Hippocampal formation (tissue), 2 donors: ENCODE measurements around the gene BANF2.
"Not testable (repeated sequence)": the region's sequence is repeated elsewhere in the genome, so short reads cannot be mapped to it uniquely, and the experiment has no call there.

Source experiments
- DNase-seq, 2 donors: peaks; one replicate each; lab custom pipeline; 2025; lab: John Stamatoyannopoulos, UW

BANF2 gene

DNA sequence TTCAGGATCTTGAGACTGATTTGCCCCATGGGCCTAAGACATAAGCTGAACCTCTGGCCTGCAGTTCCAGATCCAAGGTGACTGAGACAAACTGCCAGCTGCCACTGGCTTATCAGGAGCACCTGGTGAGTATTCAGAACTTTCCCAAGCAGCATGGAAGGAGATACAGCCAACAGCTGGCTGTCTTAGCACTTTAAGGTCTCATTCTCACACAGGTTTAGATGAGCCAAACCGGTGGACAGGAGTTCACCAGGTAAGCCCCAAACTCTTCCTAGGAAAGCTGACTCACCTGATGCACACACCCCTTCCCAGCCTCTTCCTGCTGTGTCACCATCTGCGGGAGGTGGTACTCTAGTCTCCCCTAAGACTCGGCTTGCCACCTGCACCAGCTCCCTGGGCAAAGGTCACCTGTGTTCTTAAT, at the start of gene BANF2:
Gene BANF2 (plus strand): TSS at position 36 of the 421 bp plus-strand sequence. CDS start 25,060 bp downstream, outside the sequence.
- no peak for DNase-seq

DNA sequence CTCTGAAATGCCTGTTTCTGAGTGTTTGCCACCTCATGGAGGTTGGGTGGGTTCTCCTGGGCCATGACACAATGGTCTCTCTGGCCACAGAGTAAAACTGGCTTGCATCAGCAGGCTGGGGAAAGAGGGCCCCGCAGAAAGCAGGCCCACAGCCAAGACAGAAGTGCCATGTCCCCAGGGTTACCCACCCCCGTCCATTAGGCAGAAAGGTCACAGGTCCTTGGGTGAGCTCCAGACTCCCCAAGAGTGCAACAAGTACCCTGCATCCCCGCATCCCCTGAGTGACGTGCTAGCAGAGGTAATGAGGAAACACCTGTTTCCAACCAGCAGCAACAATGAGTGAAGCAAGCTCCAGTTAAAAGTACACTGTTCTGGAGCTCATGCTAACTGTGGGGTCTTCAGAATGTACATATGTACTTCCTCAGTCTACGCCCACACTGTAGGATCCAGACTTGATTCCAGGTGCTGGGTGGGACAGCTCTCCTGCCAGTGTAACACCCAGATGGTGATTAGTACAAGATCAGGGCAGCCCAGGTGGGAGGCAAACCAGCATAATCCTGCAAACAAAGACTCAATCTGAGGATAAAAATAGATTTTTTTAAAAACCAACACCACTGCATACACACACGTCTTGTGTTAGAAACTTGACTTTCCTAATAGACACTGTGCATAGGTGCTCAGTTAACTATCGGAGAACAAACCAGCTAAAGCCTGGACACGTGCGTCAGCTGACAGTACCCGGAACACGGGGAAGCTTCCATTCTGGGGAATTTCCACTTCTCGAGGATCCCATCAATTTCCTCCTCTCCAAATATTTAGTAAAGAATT, 49.3 kb upstream of the BANF2 start:
- no peak for DNase-seq

DNA sequence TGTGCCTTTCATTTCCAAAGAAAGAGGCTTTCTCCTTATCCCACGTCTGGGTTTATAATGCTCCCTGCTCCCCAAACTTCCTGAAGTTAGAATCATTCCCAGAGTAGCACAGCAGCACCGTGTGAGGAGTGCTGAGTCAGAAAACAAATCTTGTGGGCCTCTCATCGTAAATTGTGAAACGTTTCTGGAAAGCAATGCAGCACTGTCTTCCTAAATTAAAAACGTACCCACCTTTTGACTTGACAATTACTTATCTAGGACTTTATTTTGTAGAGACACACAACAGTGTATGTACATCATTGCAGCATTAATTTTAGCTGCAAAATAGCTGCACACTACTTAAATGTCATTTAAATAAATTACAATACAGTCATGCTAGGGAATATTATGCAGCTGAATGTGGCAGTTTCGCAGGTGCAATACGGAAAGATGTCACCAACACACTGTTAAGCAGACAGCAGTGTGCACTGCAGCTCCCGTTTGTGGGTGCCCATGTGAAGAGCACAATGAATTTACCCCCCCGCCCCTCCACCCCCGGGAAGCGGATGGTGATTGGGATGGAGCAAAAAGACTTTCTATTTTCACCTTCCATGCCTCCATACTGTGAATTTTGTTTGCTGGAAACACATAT, 48.5 kb upstream of the BANF2 start:
- no peak for DNase-seq

DNA sequence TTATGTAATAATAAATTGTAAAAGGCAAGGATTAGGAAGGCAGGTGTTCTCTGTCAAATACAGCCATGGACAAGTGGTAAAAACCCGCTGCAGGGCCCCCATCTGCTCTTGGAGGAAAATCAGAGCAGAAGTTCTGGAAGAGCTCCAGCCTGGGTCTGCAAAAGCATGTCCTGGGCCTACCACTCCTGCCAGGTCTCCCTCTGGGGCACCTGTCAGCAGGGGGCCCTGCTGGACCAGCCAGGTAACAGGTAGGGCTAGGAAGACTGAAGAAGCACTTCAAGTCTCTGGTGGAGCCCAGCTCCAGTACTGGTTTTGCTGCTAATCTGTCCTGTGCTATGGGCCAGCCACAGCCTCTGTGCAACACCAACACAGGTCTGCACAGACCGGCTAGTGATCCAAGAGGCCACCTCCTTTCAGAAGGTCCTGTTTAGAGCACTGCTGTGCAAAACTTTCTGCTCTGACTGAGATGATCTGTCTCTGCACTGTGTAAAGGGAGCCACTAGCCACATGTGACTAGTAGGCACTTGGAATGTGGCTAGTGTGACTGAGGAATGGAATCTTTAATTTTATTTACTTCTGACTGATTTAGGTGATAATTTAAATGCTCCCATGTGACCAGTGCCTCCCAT, 47.9 kb upstream of the BANF2 start:
- DNase-seq = no peak

DNA sequence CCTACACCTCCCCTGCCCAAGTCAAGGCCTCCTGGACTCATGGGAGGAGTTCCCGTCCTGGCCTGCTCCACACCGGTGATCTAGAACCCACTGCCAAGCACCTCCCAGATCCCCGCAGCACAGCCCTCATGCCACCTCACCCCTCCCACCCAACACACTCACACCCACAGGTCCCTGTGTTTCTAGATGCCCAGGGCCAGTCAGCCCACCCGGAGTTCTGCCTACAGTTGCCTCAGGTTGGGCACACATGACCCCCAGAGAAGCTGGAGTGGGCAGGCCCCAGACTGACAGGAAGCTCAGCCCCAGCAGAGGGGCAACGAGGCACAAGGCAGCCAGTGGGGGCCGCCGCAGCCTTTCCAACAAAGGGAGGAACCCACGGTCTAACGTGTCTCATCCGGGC, 47.4 kb upstream of the BANF2 start:
- DNase-seq = no peak

DNA sequence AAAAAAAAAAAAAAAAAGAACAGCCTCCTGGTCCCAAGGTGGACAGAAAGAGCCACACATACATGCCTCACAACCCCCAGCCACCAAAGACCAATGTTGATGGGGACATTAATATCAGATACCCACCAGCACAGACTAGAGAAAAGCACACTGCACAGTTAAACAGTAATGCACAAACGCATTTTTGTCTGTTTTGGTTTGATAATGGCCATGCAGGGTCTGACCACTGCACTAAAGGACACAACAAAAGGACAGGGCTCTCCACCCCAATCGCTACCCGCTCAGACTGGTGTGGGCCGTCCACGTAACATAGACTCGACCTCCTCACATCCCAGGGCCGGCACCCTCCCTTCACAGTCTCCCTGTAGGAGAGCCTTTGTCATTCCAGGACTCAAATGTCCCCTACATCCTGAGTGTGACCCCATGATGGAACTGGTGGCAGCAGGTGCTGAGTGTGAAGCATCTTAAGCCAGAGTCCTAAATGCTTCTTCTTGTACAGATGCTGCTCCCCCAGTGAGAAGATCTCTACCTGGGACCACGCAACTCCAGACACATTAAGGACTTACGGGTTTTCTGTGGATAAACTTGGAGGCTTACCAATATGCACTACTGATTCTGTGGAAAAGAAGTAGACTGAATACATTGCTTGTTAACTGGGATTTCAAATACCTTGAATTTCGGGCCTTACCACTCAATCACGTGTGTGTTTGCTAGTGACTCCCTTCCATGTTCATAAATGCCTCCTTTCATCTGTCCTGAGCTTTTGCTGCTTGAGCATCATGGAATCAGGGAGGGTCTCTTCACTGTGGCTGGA, 45.7 kb upstream of the BANF2 start:
- DNase-seq = no peak

DNA sequence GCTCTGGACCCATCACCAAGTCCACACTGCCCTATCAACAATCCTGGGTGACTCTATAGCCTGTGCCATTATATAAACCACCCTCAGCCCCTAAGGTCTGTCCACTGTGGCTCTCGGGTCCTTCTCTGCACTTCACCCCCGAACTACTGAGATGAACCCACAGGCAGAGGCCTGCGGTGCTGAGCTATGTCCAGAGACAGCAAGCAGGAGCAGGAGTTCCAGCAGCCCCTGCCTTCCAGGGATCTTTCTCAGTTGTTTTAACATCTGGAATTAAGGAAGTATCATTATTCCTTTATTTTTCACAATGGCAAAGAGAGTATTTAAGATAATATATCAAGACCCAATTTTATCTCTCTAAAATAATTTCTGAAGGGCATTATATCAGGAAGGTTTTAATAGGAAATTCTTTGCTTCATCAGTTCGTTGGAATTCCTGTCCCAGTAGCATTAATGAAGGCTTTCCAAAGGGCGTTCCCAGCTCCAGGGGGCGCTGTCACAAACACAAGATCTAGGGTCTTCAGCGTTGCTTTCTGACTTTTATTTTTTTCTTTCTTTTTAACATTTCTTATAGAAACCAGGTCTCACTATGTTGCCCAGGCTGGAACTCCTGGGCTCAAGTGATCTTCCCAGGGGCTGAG, 45.0 kb upstream of the BANF2 start:
- no peak for DNase-seq

DNA sequence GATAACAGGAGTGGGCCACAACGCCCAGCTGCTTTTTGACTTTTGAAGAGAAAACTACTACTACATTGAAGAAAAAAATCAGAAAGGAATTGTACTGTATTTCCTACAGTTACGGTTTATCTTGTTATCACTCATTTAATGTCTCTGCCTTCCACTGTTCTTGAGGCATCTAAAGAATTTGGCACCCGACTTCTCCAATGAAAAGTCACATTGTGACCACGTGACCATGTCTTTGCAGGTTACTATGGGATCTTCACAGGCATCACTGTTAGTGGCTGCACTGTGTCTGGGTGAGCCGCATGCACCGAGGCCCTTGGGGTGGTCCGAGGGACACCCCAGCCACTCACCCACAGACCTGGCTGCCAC, 44.5 kb upstream of the BANF2 start:
- no peak for DNase-seq

DNA sequence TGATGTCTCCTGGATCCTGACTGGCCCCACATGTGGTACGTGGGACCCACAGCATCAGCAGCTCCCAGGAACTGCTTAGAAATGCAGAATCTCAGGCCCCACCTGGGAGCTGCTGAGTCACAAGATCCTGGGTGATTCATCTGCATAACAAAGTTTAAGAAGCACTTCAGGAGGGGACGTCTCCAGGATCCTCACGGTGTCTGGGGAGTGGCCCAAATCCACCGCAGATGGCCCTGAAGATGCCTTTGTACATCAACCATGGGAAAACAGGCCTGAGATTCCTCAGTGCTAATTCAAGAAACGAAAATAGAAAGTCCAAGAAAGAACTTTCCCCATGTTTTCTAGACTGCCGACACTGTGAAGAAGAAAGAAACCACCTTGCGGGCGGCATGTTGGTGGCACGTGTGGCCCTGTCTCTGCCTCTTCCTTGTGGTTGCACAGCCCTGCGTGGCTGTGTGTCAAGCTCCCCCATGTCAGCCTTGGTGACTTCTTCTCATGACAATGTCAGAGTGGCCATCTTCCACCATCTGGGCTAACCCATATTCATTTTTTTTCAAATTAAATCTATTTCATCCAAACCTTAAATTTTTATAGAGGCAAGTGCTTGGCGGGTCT, 43.8 kb upstream of the BANF2 start:
- no peak for DNase-seq

DNA sequence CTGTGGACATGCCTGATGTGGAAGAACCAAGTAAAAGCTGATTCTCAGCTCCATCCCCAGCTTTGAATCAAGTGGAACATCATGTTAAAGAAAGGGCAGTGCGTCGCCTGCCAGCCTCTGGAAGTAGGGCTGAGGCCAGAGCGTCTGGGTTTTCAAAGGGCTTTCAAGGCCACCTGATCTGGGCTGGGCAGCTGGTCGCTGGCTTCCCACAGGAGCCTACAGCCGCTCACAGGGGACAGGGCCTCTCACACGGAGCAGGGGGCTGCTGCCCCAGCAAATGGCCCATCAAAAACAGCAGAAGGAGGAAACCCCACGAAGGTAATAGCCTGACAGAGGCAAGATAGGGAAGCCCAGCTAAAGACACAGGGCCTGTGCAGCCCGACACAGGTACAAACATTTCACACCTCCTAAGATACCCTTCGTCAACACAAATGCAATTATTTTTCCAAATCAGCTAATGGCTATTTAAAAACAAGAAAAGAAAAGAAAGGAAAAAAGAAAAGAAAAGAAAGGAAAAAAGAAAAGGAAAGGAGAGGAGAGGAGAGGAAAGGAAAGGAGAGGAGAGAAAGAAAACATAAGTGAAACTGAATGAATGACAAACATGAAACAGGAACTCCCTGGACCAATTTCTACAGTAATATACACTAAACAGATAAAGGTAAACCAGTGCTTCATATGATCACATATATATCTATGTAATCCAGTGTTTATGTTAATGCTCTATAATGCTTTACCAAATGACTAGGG, 42.5 kb upstream of the BANF2 start:
- no peak for DNase-seq

DNA sequence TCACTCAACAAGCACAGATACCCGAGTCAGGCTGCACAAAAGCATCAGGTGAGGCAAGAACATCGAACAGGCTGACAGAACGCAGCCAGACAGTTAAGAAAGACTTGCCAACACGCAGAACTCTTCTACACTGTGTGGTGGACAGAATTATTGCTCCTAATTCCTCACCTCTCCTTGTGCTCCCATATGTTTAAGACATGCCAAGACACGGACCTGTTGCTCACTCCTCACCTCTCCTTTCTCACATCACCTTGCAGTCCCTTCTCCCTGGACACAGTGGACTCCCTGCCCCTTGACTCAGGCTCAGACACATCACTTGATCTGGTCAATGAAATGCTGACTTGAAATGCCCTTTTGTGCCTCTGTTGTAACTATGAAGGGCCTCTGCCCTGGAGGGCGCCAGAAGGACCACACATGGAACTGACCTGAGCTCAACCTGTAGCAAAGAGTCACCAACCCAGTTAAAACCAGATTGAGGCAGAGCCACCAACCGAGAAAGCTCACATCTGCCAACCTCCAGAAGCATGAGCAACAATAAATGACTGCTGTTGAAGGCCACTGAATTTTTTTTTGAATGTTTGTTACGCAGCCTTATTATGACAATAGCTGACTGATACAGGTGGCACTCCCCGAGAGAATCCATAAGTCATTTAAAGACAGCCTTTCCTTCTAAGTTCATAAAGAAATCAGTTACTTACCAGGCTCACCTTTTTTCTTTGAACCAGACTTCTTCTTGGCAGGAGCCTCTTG, 41.7 kb upstream of the BANF2 start:
- no peak for DNase-seq

DNA sequence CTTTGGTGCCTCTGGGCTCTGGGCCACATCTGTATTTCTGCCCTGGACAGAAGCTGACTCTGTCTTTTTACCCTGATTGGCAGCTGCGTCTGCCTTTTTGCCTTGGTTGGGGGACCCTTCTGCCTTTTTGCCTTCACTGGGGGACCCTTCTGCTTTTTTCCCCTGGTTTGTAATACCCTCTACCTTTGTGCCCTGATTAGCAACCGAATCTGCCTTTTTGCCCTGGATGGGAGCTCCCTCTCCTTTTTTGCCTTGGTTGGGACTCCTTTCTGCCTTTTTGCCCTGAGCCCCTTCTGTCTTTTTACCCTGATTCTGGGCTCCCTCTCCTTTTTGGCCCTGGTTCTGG, 41.1 kb upstream of the BANF2 start:
- DNase-seq = no peak

DNA sequence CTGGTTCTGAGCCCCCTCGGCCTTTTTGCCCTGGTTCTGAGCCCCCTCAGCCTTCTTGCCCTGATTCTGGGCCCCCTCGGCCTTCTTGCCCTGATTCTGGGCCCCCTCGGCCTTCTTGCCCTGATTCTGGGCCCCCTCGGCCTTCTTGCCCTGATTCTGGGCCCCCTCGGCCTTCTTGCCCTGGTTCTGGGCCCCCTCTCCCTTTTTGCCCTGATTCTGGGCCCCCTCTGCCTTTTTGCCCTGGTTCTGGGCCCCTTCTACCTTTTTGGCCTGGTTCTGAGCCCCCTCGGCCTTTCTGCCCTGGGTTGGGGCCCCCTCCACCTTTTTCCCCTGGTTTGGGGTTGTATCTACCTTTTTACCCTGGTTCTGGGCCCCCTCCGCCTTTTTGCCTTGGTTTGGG, 40.4 kb upstream of the BANF2 start:
- DNase-seq = not testable (repeated sequence)

DNA sequence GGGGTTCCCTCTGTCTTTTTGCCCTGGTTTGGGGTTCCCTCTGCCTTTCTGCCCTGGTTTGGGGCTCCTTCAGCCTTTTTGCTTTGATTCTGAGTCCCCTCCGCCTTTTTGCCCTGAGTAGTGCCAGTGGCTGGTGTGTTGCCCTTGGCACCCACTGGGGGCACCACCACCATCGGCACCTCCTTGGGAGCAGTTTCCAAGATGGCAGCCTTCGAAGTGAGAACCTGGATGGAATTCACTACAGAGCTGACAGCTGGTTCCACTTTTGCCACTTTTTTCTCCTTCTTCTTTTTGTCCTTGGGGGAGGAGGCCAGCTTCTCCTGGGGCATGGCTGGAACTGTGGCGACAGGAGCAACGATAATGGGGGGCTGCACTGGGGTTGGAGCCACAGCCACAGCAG, 40.0 kb upstream of the BANF2 start:
- DNase-seq = no peak

DNA sequence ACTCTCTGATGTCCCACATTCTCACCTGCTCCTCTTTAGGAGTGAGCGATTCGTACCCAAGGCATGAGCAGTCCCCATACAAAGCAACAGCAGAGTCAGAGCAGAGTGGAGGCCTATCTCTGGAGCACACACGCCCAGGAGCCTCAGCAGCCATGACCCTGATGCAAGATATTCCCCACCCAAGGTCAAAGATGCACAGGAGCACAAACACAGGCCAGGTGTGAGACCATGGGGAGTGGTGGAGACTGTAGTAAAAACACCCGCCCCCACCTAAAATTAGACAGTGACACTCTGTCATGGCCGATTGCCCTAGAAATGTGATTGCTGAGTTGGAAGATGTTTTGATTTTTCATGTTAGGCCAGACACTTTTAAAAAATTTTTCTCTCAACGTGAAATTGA, 39.1 kb upstream of the BANF2 start:
- DNase-seq = no peak

DNA sequence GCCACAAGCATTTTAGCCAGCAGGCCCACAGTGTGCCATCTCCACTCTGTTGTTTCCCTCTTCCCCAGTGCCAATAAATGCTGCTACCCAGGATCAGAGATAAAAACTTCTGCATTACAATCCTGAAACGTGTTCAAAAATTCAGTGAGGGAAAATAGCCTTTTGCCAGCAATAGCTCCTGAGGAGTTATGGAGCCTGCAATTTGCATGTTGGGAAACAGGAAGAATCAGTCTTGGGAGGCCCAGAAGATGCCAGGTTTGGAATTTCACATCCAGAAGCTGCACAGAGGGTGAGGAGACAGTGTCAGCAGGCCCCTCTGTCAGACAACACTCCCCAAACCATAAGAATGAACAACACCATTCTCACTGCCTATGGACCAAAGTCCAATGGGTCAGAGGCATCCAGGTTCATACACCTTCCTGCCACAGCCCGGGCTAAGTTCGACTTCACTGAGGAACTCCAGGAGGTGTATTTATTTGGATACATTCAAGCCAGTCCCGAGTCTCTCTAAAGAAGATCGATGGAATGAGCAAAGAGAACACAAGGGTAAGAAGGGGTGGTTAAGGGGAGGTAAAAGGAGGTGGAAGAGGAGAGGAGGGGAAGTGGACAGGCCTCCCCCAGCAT, 38.5 kb upstream of the BANF2 start:
- no peak for DNase-seq

DNA sequence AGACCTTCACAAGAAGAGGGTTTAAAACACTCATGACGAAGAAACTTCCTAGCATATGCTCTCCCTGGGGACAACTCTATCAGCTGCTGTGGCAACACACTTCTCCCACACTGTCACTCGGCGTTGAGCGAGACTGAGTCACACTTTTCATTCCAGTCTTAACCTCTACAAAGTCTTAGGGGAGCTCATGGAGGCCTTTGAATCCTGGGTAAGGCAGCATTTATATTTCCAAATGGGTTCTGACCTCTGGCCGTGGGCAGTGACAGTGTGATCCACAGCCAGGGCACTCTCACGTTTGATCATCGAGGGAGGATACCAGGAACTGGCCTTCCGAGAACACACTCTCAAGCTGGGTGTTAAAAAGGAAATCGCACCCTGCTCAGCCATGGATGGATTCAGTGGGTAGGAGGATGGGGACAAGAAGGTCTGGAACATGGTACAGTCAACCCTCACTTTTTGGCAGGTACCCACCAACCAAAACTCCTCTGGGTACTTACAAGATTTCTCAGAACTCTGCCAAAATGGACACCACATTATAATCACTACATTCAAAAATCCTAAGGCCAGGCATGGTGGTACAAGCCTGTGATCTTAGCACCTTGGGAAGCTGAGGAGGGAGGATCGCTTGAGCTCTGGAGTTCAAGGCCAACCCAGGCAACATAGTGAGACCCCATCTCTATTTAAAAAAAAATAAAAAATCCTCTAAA, 37.3 kb upstream of the BANF2 start:
- no peak for DNase-seq

DNA sequence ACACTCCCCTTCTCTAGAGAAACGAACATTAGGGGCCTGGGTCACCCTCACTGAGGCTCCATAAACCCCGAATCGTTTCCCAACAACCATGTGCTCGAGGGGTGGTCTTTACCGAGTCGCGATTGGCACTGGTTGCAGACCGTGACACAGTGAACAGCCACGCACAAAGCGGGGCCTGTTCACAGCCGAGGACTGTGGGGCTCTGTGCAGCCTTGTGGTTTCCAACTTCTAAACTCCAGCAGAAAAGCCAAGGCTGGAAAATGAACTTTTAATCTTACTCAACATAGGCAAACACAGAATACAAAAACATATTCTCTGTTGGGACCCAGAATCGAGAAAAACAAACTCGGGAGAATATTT, 36.7 kb upstream of the BANF2 start:
- DNase-seq = peak; percentile 17 to 22

DNA sequence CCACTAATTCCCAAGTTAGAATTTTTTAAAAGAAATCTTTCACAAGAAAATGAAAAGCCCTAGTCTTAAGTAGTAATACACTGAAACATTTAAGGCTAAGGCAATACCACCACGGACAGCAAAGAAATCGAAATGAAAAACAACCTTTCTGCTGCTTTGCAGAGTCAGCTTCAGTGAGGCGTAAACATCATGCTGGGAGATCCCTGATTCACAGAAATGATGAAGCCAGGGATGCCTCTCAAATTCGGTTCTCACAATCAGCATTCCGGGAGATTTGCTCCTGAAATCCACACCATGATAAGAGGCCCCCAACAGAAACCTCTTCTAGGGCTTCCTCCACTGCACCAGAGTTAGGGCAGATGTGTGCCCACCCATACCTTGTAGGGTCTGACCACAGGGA, 36.3 kb upstream of the BANF2 start:
- no peak for DNase-seq
